CD8-positive, alpha-beta memory T cell (primary cell): Measurements from ENCODE around the gene TM2D1. TPM values are rescaled to one million over a fixed set of nuclear protein-coding genes. Genes with fewer than 3 reads are reported as not detected.
"Not testable (repeated sequence)": the region's sequence is repeated elsewhere in the genome, so short reads cannot be mapped to it uniquely, and the experiment has no call there.

ENCODE experiments used
- CTCF ChIA-PET: fragments of 350-600 bp; sonication (Branson Sonifier 250); formaldehyde crosslinking; loops from one replicate; lab custom pipeline; 2021; ENCODE audit warnings: antibody characterized with exemption; lab: Charles Lee
- POLR2A ChIA-PET: fragments of 350-600 bp; sonication (Branson Sonifier 250); formaldehyde crosslinking; loops from one replicate; lab custom pipeline; 2021; ENCODE audit warnings: antibody characterized with exemption; lab: Charles Lee
- DNase-seq, 5 donors: peaks; one replicate each; pipeline versions ENCODE4 v3.0.0 to v3.0.0-alpha.2; 2020 to 2022; ENCODE audit warnings: mixed read lengths in 1 of 5
- H3K27ac ChIP-seq: one replicate; pipeline ENCODE4 v1.7.0; 2013; ENCODE audit warnings: low read depth, mild to moderate bottlenecking, low read length, moderate library complexity
- H3K27me3 ChIP-seq: 2 replicates; pipeline ENCODE4 v1.7.0; 2013; ENCODE audit warnings: low read length, mild to moderate bottlenecking; ENCODE audit not compliant: insufficient read depth, poor library complexity, severe bottlenecking
- H3K36me3 ChIP-seq: 2 replicates; pipeline ENCODE4 v1.7.0; 2013; ENCODE audit warnings: mild to moderate bottlenecking, low read length, moderate library complexity; ENCODE audit not compliant: insufficient read depth
- H3K4me1 ChIP-seq: 2 replicates; pipeline ENCODE4 v1.7.0; 2013; ENCODE audit warnings: mild to moderate bottlenecking, low read length, moderate library complexity; ENCODE audit not compliant: insufficient read depth
- H3K4me3 ChIP-seq: 2 replicates; pipeline ENCODE4 v1.7.0; 2013; ENCODE audit warnings: mild to moderate bottlenecking, low read length
- H3K9me3 ChIP-seq: 2 replicates; pipeline ENCODE4 v1.7.0; 2013; ENCODE audit warnings: mild to moderate bottlenecking, low read length
- H3K27ac Mint-ChIP-seq, 8 donors: one replicate each; pipeline ENCODE4 v1.8.0; 2020 to 2021; ENCODE audit warnings: mixed read lengths in 8 of 8, mild to moderate bottlenecking in 6 of 8, inconsistent platforms in 3 of 8, moderate library complexity in 3 of 8
- H3K27me3 Mint-ChIP-seq, 2 donors: one replicate each; pipeline ENCODE4 v1.8.0; 2020 to 2021; ENCODE audit warnings: mixed read lengths in 2 of 2, mild to moderate bottlenecking in 1 of 2, moderate library complexity in 1 of 2
- H3K36me3 Mint-ChIP-seq, 3 donors: one replicate each; pipeline ENCODE4 v1.8.0; 2020 to 2021; ENCODE audit warnings: mixed read lengths in 3 of 3, inconsistent platforms in 1 of 3, mild to moderate bottlenecking in 1 of 3
- H3K4me1 Mint-ChIP-seq, 3 donors: one replicate each; pipeline ENCODE4 v1.8.0; 2020 to 2021; ENCODE audit warnings: mixed read lengths in 3 of 3, inconsistent platforms in 1 of 3, mild to moderate bottlenecking in 1 of 3
- H3K4me3 Mint-ChIP-seq, 7 donors: one replicate each; pipeline ENCODE4 v1.8.0; 2020 to 2021; ENCODE audit warnings: mixed read lengths in 7 of 7, mild to moderate bottlenecking in 6 of 7, moderate library complexity in 4 of 7, inconsistent platforms in 2 of 7
- H3K9me3 Mint-ChIP-seq, 5 donors: one replicate each; pipeline ENCODE4 v1.8.0; 2020 to 2022; ENCODE audit warnings: mixed read lengths in 5 of 5, mild to moderate bottlenecking in 3 of 5, moderate library complexity in 2 of 5, inconsistent platforms in 1 of 5
- polyA plus RNA-seq: library from polyadenylated mRNA; unstranded; fragments of 300-500 nt; fragmentation: Illumina TruSeq; gene quantifications from one replicate; pipeline ENCODE4 v1.2.3, GENCODE V29; 2021
- total RNA-seq, 2 experiments: library from RNA; stranded (reverse); gene quantifications; one replicate each; pipeline ENCODE4 v1.2.3, GENCODE V29; 2021

TM2D1 gene
- total and polyA plus RNA-seq, 3 experiments from 2014 or later = 30.1 to 37.1 (median 32.5) TPM

DNA sequence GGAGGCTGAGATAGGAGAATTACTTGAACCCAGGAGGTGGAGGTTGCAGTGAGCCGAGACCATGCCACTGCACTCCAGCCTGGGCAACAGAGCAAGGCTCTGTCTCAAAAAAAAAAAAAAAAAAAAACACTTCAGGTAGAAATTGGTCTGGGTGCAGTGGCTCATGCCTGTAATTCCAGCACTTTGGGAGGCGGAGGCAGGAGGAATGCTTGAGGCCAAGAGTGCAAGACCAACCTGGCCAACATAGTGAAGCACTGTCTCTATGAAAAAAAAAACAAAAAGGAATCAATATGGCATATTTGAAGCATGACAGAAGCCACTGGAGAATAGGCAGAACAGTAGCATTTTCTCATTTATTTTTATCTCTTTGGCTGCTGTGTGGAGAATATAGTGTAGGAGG is 48.1 kb downstream of the TM2D1 start:
- H3K27ac ChIP-seq, DNase-seq: not testable (repeated sequence)
- POLR2A ChIA-PET = interaction anchor here (0.8 kb wide), 1 partner anchor 645 kb away, joined by 7 read pairs; no protein-coding TSS in a partner anchor

DNA sequence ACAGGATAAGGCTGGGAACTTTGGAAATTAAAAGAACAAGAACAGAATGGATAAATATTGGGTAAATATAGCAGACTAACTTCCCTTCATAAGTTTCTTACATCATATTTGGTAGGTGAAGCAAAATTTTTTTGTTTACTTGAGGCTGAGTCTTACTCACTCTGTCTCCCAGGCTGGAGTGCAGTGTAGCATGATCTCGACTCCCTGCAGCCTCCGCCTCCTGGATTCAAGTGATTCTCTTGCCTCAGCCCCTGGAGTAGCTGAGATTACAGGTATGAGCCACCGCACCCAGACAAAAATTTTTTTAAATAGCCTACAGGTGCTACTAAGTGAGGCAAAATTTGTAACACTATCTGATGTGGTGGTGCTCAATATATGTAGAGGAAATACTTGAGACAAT is 50.7 kb downstream of the TM2D1 start:
- Histone ChIP-seq H3K27me3 (no peaks in the 10 kb centered on the region), H3K36me3 (no peaks in the 10 kb centered on the region), H3K4me3 (no peak overlapping the region), H3K4me1 (no peaks in the 10 kb centered on the region), H3K27ac (no peak overlapping the region), H3K9me3 (no peaks in the 10 kb centered on the region)
- peaks cover 0 to 31% (median 6%) of the 10 kb centered on the region in 3 donors for H3K36me3 Mint-ChIP-seq
- H3K9me3 Mint-ChIP-seq = no peaks in the 10 kb centered on the region
- peak overlapping the region in 1 of 8 donors; percentile 8 for H3K27ac Mint-ChIP-seq
- ChIA-PET CTCF (no interaction called here), POLR2A (no interaction called here)
- H3K4me3 Mint-ChIP-seq = no peak overlapping the region
- no peak for DNase-seq
- no peaks in the 10 kb centered on the region for H3K27me3 Mint-ChIP-seq
- no peaks in the 10 kb centered on the region for H3K4me1 Mint-ChIP-seq

More for the DNA sequence above, 48.1 kb downstream of the TM2D1 start:
- H3K27me3 Mint-ChIP-seq, H3K9me3 Mint-ChIP-seq, CTCF ChIA-PET, H3K4me1 ChIP-seq, H3K4me3 ChIP-seq, H3K4me1 Mint-ChIP-seq, H3K36me3 ChIP-seq, H3K9me3 ChIP-seq, H3K27me3 ChIP-seq, H3K4me3 Mint-ChIP-seq: not testable (repeated sequence)
- Mint-ChIP-seq H3K36me3 (peaks cover 4 to 46% (median 13%) of the 10 kb centered on the region in 3 donors), H3K27ac (peak overlapping the region in 1 of 8 donors; percentile 6)

DNA sequence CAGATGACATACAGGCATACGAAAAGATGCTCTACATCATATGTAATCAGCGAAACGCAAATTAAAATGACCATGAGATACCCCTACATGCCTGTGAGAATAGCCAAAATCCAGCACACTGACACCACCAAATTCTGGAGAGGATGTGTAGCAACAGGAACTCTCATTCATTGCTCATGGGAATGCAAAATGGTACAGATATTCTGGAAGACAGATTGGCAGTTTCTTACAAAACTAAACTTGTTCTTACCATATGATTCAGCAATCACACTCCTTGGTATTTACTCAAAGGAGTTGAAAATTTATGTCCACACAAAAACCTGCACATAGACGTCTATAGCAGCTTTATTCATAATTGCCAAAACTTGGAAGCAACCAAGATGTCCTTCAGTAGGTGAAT is 52.6 kb downstream of the TM2D1 start:
- no peaks in the 10 kb centered on the region for H3K4me1 Mint-ChIP-seq
- CTCF ChIA-PET = no interaction called here
- H3K9me3 ChIP-seq = no peaks in the 10 kb centered on the region

DNA sequence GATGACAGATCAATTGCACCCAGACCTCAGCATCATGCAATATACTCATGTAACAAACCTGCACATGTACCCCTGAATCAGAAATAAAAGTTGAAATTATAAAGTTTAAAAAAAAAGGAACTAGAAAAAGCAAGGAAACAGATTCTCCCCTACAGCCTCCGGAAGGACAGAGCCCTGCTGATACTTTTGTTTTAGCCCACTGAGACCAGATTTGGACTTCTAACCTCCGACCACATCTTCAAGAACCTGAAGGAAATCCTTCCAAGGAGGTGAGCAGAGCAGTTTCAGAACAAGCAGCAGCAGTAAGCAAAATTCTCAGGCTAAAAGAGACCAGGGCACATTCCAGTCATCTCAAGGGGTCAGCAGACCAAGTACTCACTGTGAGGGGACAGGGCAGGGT is 54.5 kb downstream of the TM2D1 start:
- H3K36me3 Mint-ChIP-seq = peaks cover 0 to 17% (median 9%) of the 10 kb centered on the region in 3 donors
- no peak for DNase-seq
- Histone ChIP-seq H3K27ac (no peak overlapping the region), H3K27me3 (no peaks in the 10 kb centered on the region), H3K36me3 (no peaks in the 10 kb centered on the region), H3K4me3 (no peak overlapping the region), H3K9me3 (no peaks in the 10 kb centered on the region), H3K4me1 (no peaks in the 10 kb centered on the region)
- ChIA-PET CTCF (no interaction called here), POLR2A (no interaction called here)
- no peaks in the 10 kb centered on the region for H3K4me1 Mint-ChIP-seq
- H3K9me3 Mint-ChIP-seq = no peaks in the 10 kb centered on the region
- no peak overlapping the region for H3K4me3 Mint-ChIP-seq
- no peaks in the 10 kb centered on the region for H3K27me3 Mint-ChIP-seq
- H3K27ac Mint-ChIP-seq = peak overlapping the region in 1 of 8 donors; percentile 39

More for the DNA sequence above, 52.6 kb downstream of the TM2D1 start:
- Histone ChIP-seq H3K36me3 (no peaks in the 10 kb centered on the region), H3K4me1 (no peaks in the 10 kb centered on the region), H3K27ac (no peak overlapping the region), H3K4me3 (no peak overlapping the region), H3K27me3 (no peaks in the 10 kb centered on the region)
- peak overlapping the region in 1 of 8 donors; percentile 32 for H3K27ac Mint-ChIP-seq
- no peak overlapping the region for H3K4me3 Mint-ChIP-seq
- no peaks in the 10 kb centered on the region for H3K27me3 Mint-ChIP-seq
- no peak for DNase-seq
- no peaks in the 10 kb centered on the region for H3K9me3 Mint-ChIP-seq
- POLR2A ChIA-PET = no interaction called here
- H3K36me3 Mint-ChIP-seq = peaks cover 0 to 20% (median 8%) of the 10 kb centered on the region in 3 donors

DNA sequence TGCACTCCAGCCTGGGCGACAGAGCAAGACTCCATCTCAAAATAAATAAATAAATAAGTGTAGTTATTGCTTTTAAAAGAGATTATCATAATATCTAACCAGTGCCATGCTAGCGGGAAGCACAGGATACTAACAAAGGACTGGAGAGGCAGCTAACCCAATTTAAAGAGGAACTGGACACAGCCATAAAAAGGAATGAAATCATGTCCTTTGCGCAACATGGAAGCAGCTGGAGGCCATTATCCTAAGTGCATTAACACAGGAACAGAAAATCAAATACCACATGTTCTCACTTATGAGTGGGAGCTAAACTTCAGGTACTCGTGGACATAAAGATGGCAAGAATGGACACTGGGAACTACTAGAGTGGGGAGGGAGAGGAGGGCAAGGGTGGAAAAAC is 54.9 kb downstream of the TM2D1 start:
- ChIA-PET CTCF (no interaction called here), POLR2A (no interaction called here)
- H3K9me3 ChIP-seq = no peaks in the 10 kb centered on the region
- Mint-ChIP-seq H3K4me1 (no peaks in the 10 kb centered on the region), H3K9me3 (no peaks in the 10 kb centered on the region), H3K36me3 (peaks cover 0 to 17% (median 9%) of the 10 kb centered on the region in 3 donors), H3K27me3 (no peaks in the 10 kb centered on the region), H3K4me3 (no peak overlapping the region), H3K27ac (no peak overlapping the region)
- H3K27ac ChIP-seq = no peak overlapping the region
- H3K4me3 ChIP-seq = no peak overlapping the region
- no peaks in the 10 kb centered on the region for H3K27me3 ChIP-seq
- no peaks in the 10 kb centered on the region for H3K4me1 ChIP-seq
- no peak for DNase-seq
- no peaks in the 10 kb centered on the region for H3K36me3 ChIP-seq

- CTCF ChIA-PET = no interaction called here
- H3K4me3 Mint-ChIP-seq = no peak overlapping the region
- H3K27ac ChIP-seq = no peak overlapping the region
- peaks cover 0 to 3% (median 0%) of the 10 kb centered on the region in 3 donors for H3K36me3 Mint-ChIP-seq
- no peak overlapping the region for H3K27ac Mint-ChIP-seq
- no peak for DNase-seq
- no peaks in the 10 kb centered on the region for H3K4me1 Mint-ChIP-seq
- no peaks in the 10 kb centered on the region for H3K27me3 Mint-ChIP-seq
- POLR2A ChIA-PET = no interaction called here
- no peaks in the 10 kb centered on the region for H3K27me3 ChIP-seq
- H3K4me1 ChIP-seq = no peaks in the 10 kb centered on the region
- no peaks in the 10 kb centered on the region for H3K9me3 ChIP-seq
- H3K4me3 ChIP-seq = no peak overlapping the region
- H3K9me3 Mint-ChIP-seq = no peaks in the 10 kb centered on the region
- no peaks in the 10 kb centered on the region for H3K36me3 ChIP-seq
These were observed 65.9 kb downstream of the TM2D1 start for GRCh38 chr1:61659061-61659460.

GRCh38 chr1:61655453-61655852 is 69.5 kb downstream of the TM2D1 start:
- no peak overlapping the region for H3K27ac ChIP-seq
- Mint-ChIP-seq H3K27ac (no peak overlapping the region), H3K9me3 (no peaks in the 10 kb centered on the region), H3K4me3 (no peak overlapping the region), H3K27me3 (no peaks in the 10 kb centered on the region), H3K36me3 (peaks cover 0 to 3% (median 2%) of the 10 kb centered on the region in 3 donors), H3K4me1 (no peaks in the 10 kb centered on the region)
- DNase-seq = no peak
- no peaks in the 10 kb centered on the region for H3K9me3 ChIP-seq
- ChIA-PET POLR2A (no interaction called here), CTCF (no interaction called here)
- no peaks in the 10 kb centered on the region for H3K4me1 ChIP-seq
- H3K36me3 ChIP-seq = no peaks in the 10 kb centered on the region
- H3K27me3 ChIP-seq = no peaks in the 10 kb centered on the region
- no peak overlapping the region for H3K4me3 ChIP-seq

DNA sequence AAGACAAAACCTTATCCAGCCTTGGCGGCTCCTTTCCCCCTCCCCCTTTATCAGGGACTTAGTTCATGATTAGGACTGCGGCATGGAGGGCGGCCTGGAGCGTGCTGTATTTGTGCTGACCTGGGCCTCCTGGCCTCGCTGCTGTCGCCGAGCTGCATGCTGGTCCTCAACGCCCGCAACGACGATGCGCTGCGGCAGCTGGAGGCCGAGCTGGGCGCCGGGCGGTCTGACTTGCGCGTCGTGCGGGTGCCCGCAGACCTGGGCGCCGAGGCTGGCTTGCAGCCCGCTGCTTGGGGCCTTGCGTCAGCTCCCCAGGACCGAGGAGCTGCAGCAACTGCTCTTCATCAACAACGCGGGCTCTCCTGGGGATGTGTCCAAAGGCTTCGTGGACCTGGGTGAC is 70.9 kb downstream of the TM2D1 start:
- Histone ChIP-seq H3K4me1 (no peaks in the 10 kb centered on the region), H3K4me3 (no peak overlapping the region), H3K36me3 (no peaks in the 10 kb centered on the region), H3K27me3 (no peaks in the 10 kb centered on the region), H3K27ac (no peak overlapping the region), H3K9me3 (no peaks in the 10 kb centered on the region)
- Mint-ChIP-seq H3K4me1 (no peaks in the 10 kb centered on the region), H3K27me3 (no peaks in the 10 kb centered on the region), H3K27ac (no peak overlapping the region), H3K36me3 (peaks cover 0 to 3% (median 2%) of the 10 kb centered on the region in 3 donors), H3K4me3 (no peak overlapping the region), H3K9me3 (no peaks in the 10 kb centered on the region)
- POLR2A ChIA-PET = no interaction called here
- DNase-seq = no peak
- CTCF ChIA-PET = interaction anchor here (0.6 kb wide), 1 partner anchor 9 kb away, joined by 3 read pairs; no protein-coding TSS in a partner anchor
